HG03196 (cell line): ENCODE measurements around the gene KIAA1549.

Experiments
- ATAC-seq: cut with Tn5 transposase; IDR thresholded peaks from one replicate; pipeline ENCODE4 v1.9.1; 2021; ENCODE audit not compliant: unreplicated experiment

KIAA1549 gene

DNA sequence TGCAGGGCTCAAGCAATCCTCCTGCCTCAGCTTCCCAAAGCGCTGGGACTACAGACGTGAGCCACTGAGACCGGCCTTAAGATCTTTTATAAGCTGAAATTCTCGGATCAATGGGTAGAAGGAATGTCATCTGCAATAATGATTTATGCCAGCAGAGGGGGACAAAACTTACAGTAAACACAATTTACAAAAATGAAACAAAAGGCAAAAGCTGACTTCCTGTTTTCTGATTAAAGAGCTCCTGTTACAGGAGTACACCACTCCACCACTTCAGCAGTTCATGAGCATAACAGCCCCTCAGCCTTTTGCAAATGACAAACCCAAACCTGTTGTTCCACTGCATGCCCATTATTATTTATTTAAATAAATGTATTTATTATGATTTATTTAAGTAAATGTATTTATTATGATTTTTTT is 94.7 kb downstream of the KIAA1549 start:
- ATAC-seq, result peak; percentile 87

DNA sequence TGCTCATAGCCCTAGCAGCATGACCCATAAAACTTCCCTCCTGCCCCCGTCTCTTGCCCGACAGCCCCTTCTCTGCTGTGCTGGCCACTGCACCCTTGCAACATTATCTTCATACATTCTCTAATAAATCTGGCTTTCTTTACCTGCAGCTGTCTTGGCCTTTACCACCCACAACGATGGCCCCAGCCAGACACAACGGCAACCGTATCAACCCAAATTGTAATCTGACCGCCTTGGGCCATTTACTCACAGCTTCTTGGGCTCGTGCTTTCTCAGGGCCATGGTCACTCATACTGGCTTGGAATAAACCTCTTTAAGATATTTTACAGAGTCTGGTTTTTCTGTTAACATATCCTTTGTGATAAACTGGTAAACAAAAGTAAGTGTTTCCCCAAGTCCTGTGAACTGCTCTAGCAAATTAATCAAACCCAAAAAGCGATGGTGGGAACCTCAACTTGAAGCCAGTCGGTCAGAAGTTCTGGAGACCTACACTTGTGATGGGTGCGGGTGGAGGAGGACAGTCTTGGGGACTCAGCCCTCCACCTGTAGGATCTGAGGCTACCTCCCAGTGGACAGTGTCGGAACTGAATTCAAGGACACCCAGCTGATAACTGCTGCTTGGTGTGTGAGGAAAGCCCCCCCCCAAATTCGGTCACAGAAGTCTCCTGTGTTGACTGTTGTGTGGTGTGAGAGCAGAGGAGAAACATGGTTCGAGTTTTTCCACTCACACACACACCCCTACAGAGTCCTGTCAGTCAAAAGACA is 95.6 kb downstream of the KIAA1549 start:
- ATAC-seq, result no peak

DNA sequence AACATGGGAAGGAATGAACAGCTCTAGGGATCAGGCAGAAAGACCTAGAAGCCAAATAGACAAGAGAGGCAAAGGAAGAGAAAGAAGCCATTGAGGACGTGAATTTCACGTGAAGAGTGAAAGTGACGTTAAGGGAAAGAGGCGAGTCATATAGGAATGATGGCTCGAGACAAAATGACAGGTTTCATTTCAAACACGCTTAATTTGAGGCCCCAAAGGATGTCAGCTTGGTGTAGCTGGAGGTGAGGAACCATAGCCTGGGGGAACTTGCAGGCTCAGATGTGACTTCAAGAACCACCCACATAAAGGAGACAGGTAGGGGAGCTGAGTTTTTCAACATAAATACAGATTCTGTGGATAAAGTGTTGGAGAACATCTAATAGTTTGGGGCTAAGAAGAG is 98.9 kb downstream of the KIAA1549 start:
- no peak for ATAC-seq

DNA sequence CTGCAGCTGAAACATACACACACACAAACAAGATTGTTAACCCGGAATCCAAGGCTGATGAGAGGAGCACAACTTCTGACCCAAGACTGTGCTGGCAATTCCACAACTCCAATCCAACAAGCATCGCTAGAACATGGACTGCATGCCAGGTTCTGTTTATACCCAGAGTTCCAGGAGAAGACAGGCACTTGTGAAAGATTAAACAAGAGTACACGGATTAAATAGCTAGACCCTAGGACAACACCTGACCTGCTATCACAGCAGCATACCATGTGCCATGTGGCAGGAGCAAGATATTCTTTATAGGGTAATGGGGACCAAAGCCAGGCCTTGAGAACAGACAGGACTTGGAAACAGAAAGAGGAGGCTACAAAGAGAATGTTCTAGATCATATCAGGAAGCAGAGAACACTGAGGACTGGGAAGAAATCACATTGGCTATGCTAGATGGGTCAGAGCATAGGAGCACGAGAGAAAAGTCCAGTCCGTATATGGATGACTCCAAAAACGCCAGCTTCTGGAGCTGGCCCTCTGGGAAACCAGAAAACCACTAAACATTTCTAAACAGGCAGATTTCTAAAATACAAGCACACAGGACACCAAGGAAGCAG is 99.5 kb downstream of the KIAA1549 start:
- ATAC-seq, result no peak

DNA sequence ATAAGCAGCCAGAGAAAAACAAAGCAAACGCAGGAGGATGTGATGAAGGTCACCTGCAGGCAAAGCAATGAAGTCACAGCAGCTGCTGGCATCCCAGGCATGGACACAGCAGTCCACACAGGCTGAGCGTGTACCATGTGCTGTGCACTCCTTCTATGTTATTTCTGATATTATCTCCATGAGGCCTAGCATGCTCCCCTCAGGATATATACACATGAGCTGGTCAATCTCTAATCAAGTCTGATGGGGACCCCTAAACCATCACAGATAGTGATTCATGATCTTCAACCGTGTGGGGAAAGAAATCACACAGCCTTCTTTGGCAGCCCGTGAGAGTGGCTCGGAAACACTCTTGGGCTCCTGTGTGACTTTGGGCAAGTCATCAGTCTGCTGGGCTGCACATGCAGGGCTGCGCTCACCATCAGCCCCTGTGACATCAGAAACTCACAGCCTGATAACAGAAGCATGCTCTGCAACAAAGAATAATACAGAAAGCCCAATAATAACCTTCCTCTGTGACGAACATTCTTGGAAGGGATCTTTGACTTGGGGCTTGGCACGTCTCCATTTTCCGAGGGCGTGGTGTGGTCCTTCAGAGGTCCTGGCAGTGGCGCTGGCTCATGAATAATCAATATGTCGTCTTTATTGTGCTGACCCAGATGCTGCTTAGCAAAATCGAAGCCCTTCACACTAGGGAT is 100.2 kb downstream of the KIAA1549 start:
- no peak for ATAC-seq

DNA sequence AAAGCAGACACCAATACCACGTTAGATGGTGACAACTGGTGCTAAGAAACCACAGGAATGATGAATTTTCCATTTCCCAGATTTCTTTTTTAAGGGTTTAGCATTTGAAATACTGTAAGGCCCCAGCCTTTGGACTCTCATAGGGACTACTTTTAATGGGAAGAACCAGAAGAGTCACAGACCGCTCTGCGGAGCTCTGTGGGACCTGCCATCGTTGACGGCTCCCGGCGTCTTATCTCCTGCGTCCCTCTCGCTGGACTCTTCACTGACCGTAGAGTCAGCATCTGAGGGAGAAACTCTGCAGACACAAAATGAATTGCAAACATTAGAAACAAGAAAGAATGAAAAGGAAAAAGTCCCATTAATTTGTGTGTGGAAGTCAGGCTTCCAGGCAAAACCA is 101.8 kb downstream of the KIAA1549 start:
- ATAC-seq, result no peak

DNA sequence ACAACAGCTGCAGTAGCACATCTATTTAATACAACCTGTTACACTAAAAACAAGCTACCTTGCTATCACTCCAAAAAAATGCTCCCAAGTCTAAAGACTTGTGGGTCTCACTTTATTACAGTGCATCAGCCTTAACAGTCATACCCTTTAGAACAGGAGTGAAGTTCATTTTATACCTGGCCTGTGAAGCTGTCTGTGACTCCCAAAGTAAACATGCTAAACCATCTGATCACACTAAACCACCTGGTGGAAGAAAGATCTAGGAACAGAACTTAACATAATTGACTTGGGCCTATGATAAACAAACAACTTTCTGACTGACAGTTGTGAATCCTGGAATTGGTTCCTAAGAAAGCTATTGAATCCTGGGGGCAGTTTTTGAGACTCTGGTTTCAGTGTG is 102.3 kb downstream of the KIAA1549 start:
- no peak for ATAC-seq

DNA sequence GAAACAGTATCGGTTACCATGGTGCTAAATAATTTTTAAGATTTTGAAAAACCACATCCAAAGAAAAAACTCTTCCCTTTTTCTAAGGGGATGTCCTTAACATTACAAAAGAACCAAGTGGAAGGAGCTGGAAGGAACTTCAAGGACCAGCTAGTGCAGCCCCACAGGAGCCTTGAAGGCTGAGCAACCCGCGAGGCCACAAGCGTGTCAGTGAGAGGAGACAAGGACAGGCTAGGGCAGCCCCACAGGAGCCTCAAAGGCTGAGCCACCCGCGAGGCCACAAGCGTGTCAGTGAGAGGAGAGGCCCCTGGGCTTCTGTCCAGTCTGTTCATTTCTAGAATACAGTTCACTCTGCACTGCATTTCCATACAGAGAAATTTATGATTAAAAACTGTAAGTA is 103.1 kb downstream of the KIAA1549 start:
- ATAC-seq, result no peak

DNA sequence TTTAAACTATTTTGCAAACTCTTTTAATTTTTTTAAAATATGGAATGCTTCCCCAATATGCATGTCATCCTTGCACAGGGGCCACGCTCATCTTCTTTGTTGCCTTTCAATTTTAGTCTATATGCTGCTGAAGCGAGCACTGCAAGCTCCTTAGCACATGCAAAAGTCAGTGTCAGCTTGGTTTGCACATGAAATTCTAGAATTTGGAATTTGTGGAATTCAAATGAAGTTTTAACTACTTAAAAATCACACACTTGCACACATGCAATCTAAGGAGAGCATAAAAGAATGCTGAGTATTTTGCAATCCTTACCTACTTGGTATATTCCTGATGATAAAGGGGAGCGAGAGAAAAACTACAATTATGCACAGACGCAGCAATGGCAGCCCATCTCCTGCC is 104.9 kb downstream of the KIAA1549 start:
- no peak for ATAC-seq

DNA sequence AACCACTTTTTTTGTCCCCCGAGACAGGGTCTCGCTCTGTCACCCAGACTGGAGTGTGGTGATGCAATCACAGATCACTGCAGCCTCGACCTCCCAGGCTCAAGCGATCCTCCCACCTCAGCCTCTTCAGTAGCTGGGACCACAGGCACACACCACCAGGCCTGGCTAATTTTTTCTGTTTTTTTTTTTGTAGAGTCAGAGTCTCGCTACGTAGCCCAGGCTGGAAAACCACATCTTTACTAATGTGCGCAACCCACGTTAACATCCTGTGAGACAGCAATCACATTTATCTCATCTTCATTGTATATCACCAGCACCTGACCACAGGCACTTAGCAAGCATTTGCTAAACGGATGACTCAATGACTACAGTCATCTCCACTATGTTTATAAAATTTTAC is 105.4 kb downstream of the KIAA1549 start:
- no peak for ATAC-seq

DNA sequence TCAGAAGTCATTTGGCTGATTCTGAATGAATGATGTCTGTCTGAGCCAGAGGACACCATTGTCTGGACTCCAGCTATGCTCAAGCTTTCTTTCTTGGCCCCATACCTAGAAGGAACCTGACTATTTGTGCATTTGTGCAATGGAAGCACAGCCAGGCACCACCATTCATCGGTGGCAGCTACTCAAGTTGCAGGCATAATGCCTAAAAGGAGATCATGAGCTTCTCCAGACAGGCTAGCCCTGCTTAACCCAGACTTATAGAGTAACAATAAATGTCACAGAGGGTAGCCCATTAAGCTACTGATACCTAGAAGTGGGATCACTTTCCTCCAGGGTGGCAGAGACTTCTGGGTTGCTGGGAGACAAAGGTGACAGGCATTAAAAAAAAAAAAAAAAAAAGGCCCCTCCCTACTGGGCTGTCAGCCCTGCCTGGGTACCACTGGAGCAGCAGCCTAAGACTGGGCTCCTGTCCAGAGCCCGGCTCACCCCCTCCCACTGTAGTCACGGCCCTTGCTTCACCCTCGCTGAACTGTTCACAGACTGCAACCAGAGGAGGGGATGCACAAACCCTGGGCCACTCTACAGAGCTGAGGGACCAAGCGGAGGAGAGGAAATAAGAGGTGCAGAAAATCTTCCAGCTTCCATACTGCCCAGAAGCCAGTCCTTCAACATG is 107.8 kb downstream of the KIAA1549 start:
- no peak for ATAC-seq

DNA sequence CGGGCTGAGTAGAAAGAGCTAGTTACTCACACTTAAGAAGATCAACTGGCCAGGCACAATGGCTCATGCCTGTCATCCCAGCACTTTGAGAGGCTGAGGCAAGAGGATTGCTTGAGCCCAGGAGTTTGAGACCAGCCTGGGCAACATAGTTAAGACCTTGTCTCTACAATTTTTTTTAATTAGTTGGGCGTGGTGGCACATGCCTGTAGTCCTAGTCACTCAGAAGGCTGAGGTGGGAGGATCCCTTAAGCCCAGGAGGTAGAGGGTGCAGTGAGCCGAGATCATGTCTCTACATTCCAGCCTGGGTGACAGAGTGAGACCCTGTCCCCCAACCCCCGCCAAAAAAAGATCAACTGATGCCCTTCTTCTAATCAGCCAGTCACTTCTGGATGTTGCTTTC is 108.6 kb downstream of the KIAA1549 start:
- no peak for ATAC-seq

DNA sequence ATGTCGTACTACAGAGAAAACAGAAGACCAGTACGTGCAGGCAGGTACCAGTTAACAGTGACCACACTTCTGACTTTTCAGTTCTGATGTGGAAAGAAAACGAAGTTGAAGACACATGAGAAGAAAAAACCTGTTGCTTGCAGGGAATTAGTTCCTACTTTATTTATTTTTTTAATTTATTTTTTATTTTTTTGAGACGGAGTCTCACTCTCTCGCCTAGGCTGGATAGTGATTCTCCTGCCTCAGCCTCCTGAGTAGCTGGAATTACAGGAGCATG is 109.4 kb downstream of the KIAA1549 start:
- no peak for ATAC-seq

DNA sequence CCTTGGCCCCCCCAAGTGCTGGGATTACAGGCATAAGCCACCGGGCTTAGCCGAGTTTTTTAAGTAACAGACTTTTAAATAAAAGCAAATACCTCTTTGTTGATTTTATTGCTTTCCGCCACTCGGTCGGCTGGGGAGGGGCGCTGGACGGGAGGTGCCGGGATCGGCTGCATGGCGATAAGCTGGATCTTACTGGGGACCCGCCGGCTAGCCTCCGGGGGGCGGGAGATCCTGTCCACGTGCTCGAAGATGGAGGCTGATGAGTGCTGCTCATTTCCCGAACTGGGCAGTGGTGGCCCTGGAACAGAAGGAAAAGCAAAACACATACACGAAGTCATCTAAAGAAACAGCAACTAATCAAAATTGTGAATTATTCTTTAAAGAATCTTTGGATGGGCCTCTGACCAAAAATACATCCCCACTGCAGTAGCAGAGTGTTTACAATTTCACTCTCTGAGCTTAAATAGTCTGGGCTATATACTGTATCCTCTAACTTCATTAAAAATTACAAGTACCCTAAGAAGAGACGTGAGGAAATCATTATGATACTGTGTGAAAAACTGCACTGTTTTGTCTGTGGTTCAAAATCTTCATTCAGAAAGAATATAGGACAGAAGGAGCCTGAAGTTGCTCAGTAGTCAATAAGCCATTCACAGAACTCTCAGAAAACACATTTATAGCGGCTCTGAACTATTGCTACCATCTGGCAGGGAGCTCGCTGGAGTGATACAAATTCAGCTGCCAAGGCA is 110.0 kb downstream of the KIAA1549 start:
- no peak for ATAC-seq

DNA sequence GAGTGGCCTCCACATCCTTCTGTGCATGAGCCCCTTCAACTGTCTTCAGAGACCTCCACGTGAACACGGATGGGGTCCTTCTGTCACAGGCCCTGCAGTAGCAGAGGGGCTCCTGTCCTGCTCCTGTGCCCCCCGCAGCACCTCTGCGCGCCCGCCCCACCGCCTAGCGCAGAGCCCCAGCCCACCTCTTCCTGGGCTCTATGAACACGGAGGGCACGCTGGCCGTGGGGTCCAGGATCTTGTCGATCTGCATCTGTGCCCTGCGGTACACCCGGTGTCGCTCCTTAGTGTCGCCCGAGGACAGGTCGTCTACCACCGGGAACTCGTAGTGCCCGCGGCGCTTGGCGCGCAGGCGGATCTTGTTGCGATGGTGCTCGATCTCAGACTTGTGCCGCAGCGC is 111.8 kb downstream of the KIAA1549 start:
- ATAC-seq, result no peak

DNA sequence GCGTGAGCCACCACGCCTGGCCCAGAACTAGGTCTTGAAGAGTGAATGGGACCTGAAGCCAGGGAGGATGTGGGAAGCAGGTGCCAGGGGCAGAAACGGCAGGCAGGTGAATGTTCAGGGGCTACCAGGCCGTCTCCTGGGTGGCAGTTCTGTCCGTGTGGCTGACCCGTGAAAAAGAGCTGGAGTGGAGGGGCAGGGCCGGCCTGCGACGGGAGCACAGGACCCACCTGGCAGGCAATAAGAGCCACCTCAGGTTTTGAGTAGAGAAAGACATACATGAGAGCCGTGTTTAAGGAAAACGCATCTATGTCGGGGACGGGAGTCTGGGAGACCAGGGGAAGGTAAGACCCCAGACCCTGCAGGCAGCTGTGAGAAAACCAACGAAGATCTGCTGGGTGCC is 112.5 kb downstream of the KIAA1549 start:
- no peak for ATAC-seq

DNA sequence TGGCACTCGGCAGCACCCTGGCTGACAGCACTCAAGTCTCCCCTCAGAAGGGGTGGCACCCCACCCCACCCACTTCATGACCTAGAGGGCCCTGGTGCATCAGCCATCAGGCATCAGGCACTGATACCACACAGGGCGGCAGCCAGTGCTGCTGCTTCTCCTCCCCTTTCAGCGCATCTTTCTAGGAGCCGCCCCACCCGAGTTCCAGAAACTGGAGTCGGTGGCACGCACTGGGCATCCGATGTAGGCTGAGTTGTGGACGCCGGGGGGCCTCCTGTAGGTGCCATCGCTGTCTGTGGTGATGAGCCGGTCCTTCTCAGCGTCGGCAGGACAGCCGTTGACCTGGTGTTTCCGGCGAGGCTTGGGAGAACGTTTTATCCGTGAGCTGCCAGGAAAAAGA is 113.4 kb downstream of the KIAA1549 start:
- ATAC-seq, result no peak

DNA sequence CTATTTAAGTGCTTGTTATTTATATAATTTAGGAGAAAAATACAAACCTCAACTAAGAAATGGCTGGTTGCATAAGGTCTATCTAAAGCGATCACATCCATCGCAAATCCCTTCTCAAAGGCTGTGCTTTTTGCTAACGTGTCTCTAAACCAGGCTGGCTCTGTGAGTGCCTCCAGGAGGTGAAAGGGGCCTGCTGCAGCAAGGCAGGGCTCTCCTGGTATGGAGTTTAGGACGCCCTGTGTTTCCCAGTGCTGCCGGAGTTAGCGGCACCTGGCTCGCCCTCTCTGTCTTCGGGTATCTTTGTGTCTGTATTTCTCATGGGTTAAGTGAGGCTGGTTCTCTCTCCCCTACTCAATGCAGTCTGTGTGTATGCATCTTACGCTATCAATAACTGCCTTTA is 114.8 kb downstream of the KIAA1549 start:
- no peak for ATAC-seq

DNA sequence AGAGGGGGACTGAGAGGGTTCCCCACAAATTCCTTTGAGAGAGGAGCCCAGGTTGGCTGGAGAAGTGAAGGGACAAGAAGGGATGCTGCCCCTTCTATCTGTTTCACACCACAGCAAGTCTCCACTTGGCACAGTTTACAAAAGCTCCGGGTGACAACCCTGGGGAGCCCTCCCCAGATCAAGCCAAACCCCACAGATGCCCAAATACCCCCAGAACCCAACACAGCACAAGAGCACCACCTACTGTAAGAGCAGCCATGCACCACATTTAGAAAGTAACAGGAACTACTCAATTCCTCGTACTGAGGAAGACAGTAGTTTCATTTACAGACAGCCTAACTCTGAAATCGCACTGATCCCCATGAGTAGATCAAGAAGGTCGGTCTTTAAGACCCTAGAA is 115.3 kb downstream of the KIAA1549 start:
- ATAC-seq, result peak; percentile 57

DNA sequence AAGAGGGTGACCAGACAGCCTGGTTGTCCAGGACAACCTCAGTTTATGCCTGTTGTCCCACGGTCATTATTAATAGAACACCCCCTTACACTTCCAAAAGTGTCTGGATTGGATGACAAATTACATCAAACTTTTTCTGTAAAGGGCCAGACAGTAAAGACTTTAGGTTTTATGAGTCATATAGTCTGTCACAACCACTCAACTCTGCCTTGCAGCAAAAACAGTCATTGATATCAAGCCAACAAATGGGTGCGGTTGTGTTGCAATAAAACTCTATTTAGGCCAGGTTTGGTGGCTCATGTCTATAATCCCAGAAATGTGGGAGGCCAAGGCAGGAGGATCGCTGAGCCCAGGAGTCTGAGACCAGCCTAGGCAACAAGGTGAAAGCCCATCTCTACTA is 116.5 kb downstream of the KIAA1549 start:
- ATAC-seq, result no peak

DNA sequence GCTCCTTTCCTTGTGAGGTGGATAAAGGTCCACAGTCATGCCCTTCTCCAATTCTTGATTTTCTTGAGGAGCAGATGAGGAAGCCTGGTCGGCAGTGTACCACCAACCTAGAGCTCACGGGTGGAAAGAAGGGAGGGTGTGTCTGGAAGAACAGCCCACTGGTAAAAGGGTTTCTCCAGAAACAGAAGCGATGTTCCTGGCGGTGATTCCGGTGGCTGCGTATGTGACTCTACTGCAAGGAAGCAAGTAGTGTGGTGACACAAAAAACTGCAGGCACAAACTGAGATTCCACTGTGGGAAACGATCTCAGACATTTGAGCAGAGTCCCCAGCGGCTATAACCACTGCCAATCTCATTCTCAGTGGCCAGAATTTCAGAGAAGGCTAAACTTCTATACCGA is 117.3 kb downstream of the KIAA1549 start:
- no peak for ATAC-seq
